Left cardiac atrium (tissue), 4 donors: ENCODE results near the gene AGPAT4. TPM values are rescaled to one million over a fixed set of nuclear protein-coding genes. Genes with fewer than 3 reads are reported as not detected.
"Not testable (repeated sequence)": the region's sequence is repeated elsewhere in the genome, so short reads cannot be mapped to it uniquely, and the experiment has no call there.

Source experiments
- ATAC-seq, 2 donors: fragments of 200-7000 bp; cut with Tn5 transposase; one replicate each; pipeline ENCODE4 v1.9.1; 2020; ENCODE audit warnings: mild to moderate bottlenecking in 2 of 2, moderate library complexity in 2 of 2
- DNase-seq: peaks from one replicate; pipeline ENCODE4 v3.0.0-alpha.2; 2020
- intact Hi-C, 2 donors: fragments of 100-400 bp; cut with DNase I; formaldehyde crosslinking; loops; one replicate each; pipeline versions ENCODE4 v1.14.1 to v1.15.1; 2022 to 2023
- total RNA-seq, 2 donors: library from RNA; stranded (reverse); fragmentation: NEBNext Ultra II Directional; extraction: Animal tissue kit (Norgen Biotek cat#: 25700); gene quantifications; one replicate each; pipeline ENCODE4 v1.2.1, GENCODE V29; 2021
- donor health status: DM: no; HTN: yes; CAD: no.
- donor health status: DM: no; HTN: yes; CAD: no; lungs with severe emphysema.
- donor health status: DM: yes; HTN: yes; CAD: no.
- donor health status: Dilated cardiomyopathy.

The AGPAT4 gene
- total RNA-seq, 2 donors from 2014 or later: 2.9 to 4.6 TPM

DNA sequence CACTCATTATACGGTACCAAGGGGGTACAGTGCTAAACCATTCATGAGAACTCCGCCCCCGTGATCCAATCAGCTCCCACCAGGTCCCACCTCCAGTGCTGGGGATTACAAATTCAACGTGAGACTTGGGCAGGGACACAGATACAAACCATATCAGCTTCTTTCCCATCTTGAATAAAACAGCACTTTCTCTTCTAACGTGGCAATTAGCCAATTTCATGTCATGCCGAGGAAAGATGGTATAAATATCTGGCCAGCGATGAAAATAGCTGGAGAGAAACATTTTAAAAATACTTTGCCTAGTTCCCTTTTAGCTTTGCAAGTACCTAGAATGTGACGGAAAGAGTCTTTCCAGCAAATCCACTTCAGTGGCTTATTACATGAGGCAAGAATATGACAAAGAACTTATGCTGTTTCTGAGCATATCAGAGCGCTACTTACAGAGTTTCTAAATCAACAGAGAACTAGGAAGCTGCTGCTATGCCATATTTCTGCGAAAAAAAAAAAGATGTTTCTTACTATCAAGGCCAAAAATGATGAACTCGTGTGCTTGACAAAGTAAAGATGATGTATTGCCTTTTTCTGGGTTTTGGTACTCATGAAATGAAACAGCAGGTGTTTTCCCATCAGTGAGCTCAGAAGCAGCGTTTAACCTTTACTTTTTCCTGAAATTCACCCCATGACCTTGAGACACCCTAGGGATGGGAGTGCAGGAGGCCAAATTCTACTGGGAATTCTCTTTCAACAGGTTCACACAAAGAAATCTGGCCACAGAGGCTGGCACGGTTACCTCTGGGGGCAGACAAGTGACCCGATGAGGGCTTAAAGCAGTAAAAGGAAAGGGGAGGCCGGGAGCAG lies 37.9 kb downstream of the AGPAT4 start:
- ATAC-seq: no peak
- DNase-seq: no peak
- intact Hi-C loops: no loop called here

GRCh38 chr6:161233986-161234661 lies 39.7 kb downstream of the AGPAT4 start:
- ATAC-seq (peak; percentile 71 to 91), DNase-seq (peak; percentile 77)
- intact Hi-C loops: no loop called here

- ATAC-seq: no peak
- no peak for DNase-seq
- intact Hi-C loops: no loop called here
Observed at GRCh38 chr6:161232467-161232866, 41.4 kb downstream of the AGPAT4 start.

DNA sequence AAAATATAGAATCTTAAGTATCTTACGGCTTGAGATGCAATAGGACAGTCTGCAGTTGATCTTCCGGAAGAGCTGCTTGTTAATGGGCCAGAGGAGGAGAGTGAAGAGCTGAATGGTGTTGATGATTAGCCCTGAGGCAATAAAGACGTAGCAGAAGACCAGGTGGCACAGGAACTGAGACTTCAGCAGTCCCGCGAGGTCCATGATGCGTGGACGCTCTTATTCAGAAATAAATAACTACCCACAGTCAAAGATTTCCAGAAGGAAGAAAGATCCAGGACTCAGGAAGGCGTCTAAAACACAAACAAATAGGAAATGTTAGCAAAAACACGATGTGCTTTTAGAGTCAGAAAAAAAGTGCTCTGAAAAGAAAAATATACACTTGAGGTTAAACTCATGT lies 41.9 kb downstream of the AGPAT4 start:
- no peak for ATAC-seq
- no peak for DNase-seq
- intact Hi-C loops: no loop called here

DNA sequence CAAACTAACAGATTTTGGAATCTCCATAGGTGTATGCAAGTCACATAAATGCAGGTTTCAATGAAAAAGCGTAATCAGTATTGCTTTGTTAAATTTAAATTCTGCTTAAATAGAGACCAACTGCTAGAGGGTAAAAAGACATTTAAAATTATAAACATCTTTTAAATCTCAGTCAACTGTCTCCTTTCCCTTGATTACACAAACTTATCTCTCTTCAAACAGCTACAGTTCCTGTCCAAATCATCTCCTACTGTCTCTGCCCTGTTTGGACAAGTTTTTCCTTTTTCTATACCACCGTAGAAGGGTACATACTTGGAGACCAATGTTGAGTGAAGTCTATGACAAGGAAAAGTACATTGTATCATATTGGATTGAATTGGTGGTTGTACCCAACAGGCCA lies 43.5 kb downstream of the AGPAT4 start:
- DNase-seq (no peak), ATAC-seq (no peak)
- intact Hi-C loops: no loop called here

DNA sequence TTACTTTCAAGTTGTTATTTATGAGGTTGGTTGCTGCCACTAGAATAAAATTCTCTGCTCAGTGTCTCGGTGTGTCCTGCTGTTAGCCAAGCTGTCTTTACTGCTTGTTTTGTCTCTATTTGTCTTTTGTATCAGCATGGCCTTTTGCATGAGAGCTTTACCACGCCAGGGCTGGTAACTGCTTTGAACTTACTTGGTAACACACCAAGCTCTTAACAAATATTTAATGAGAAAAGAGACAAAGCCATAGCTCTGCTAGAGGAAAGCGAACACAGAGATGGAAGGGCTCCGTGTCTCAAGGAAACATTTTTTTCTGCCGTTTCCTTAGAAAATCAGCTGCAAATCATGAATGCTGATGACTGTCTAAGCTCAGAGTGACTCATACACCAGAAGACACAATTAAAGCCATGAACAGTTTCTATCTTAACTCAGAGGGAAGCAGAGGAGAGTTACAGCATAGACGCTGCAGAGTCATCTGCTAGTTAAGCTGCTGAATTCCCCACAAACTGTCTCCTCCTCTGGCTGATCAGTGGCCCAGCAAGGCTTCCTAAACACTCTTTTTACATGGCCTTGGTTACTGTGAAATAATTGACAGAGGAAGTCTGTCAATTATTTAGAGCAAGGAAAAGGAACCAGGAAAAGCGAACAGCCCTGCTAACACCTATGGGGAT lies 44.8 kb downstream of the AGPAT4 start:
- ATAC-seq (peak; percentile 46 to 82), DNase-seq (no peak)
- intact Hi-C loops: no loop called here

DNA sequence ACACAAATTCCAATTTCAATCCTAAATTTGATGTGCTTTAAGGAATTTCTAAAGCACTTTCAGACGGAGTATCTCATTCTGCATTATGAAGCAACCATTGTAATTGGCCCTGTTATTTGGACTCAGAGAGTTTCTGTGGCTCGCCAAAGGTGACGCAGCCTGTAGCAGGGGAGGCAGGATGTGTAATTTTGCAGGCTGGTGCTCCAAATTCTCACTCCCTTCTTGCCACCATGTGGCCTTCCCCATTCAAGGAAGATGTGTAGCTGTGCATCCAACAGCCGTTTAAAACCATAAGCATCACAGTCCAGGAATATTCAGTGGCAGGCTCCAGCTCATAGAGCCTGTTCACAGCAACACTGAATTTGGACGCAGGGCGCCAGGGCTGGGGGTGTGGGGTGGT lies 45.8 kb downstream of the AGPAT4 start:
- intact Hi-C loops: no loop called here
- no peak for DNase-seq
- peak in 1 of 2 donors; percentile 32 for ATAC-seq

DNA sequence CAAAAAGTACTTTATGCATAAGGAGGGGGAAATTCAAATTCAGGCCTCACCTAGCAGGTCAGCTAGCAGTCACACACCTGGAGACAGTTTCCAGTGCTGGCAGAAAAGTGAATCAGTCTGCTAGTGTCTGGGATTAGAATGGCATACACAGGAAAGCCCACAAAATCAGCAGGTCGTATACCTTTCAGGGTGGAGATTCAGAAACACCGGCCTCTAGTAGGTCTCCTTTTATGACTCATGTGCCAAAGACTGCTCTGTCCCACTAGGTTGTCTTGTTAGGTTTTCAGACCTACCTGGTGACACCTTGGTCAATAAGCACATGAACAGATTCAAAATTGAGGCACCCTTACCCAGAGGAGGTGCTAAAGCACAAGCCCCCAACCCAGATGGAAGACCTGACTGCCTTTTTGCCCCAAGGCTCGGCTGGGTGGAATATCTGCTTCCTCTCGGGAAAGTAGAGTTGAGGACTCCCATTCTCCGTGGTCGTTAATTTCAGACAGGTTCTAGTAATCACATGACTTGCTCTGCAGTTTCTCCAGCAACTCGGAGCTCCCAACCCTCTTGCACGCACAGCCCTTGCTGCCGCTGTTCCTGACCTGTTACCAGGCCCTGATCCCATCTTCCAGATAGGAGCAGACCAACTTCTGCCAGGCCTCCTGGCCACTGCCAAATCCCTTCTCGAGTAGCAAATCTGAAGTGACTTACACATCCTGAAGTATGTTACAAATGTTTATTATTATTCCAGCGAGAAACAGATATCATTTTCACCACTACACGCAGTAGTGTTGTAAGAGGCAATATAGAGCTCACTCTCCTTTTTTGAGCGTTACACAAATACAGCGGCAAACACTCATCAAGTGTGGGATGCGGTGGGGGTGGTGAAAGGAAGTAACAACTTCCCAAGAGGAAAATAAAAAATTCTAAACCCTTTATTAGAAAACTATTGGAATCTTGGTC lies 46.6 kb downstream of the AGPAT4 start:
- ATAC-seq (no peak), DNase-seq (no peak)
- intact Hi-C loops: no loop called here

DNA sequence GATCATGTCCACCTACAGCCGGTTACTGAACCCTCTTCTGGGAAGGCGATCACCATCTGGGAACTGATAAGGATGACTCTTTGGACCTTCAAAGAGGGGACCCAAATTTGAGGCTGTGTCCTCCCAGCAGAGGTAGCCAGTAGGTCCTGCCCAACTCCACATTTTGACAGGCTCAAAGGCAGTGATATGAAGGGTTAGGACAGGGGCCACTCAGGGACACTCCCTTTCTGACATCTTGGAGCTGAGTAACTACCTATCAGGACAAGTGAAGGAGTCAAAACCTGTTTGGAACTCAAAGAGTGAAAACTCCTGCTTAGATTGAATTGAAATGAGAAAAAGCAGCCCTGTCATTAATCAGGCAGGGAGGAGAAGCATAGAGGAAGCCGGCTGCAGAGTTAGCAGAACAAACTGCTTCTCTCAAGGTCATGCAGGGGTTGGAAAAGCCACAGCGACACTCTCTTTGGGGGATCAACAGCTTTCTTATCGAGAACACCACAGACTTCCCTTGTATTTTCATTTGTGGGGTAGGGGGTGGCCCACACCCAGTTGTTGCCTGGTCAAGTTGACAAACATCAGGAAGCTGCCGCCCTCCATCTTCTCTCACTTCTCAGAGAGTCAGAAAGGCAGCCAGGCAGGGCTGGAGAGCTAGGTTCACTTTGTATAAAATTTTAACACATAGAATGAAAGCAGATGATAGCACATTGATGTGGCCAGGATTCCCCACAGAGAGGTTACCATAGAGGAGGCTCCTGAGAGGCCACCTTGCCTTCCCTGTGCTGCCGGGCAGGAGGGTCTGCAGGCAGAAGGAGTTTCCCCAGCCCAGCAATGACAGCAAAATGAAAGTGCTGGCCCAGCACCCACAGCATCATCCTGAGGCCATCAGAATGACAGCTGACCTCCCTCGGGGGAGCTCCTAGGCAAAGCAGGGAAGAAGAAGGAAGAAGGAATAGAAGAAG lies 47.6 kb downstream of the AGPAT4 start:
- intact Hi-C loops: no loop called here
- DNase-seq: no peak
- ATAC-seq: peak in 1 of 2 donors; percentile 12

- DNase-seq: no peak
- ATAC-seq: no peak
- intact Hi-C loops: no loop called here
Observed at GRCh38 chr6:161225681-161226008, 48.2 kb downstream of the AGPAT4 start.

- intact Hi-C loops, ATAC-seq, DNase-seq: not testable (repeated sequence)
Observed at GRCh38 chr6:161224951-161225680, 48.7 kb downstream of the AGPAT4 start.

GRCh38 chr6:161223646-161224045 lies 50.2 kb downstream of the AGPAT4 start:
- DNase-seq: no peak
- intact Hi-C loops: no loop called here
- no peak for ATAC-seq

DNA sequence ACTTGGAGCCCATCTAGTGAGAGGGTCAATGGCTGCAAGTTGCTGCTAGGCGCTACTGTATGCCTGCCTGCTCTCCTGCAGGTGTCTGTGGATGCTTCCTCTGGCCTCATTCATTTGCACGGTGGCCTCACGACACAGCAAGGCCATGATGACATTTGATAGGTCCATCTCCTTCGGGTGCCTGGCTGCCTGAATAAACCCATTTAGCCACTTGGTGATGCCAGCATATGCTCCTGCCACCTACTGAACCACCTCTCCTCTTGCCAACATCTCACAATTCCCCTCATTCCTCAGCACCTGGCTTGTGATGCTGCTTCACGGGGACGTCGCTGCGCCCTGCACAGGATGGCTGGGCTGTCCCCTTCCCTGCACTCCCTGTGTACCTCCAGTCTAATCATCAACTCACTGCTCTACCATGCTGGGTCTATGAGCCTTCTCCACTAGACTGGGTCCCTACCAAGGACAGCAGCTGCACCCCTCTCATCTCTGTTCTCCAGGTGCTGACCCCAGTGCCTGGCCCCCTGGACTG lies 51.1 kb downstream of the AGPAT4 start:
- ATAC-seq: no peak
- intact Hi-C loops: no loop called here
- DNase-seq: no peak

DNA sequence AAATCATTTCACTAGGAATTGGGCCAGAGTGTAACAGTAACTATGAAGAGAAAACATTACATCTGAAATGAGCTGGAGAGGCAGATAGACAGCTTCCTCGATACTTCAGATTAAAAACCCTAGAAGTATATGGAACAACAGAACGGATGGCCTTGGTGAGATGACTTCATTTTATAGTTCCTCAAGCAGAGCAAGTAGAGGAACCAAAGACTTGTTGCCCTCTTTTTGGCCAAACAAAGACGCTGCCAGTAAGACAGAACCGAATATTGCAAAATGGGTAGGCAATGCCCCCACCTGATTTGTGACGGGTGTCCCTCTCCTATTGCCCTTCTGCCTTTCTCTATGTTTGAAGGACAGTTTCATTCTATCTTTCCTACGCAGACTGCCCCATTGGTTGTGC lies 53.5 kb downstream of the AGPAT4 start:
- intact Hi-C loops: no loop called here
- DNase-seq (no peak), ATAC-seq (no peak)

- no peak for DNase-seq
- intact Hi-C loops: no loop called here
- ATAC-seq: no peak
Observed at GRCh38 chr6:161219680-161220079, 54.2 kb downstream of the AGPAT4 start.

- intact Hi-C loops: no loop called here
- DNase-seq (no peak), ATAC-seq (no peak)
Observed at GRCh38 chr6:161218222-161218621, 55.6 kb downstream of the AGPAT4 start.

GRCh38 chr6:161217628-161218027 lies 56.2 kb downstream of the AGPAT4 start:
- DNase-seq: no peak
- ATAC-seq: no peak
- intact Hi-C loops: no loop called here
